Left lung (tissue), 10 donors: ENCODE measurements around the gene TBC1D30. TPM values are rescaled to one million over a fixed set of nuclear protein-coding genes. Genes with fewer than 3 reads are reported as not detected.

Experiments
- ATAC-seq: fragments of 200-7000 bp; cut with Tn5 transposase; one replicate; pipeline ENCODE4 v1.9.1; 2020; ENCODE audit warnings: moderate library complexity
- DNase-seq, 4 donors: peaks; one replicate each; pipeline ENCODE4 v3.0.0-alpha.2; 2013 to 2020
- H3K27ac ChIP-seq, 2 donors: fragments of 200-600 bp; sonication (generic) in 1 of 2; one replicate each; pipeline versions ENCODE4 v1.5.0 to v1.8.0; 2020 to 2021
- H3K27me3 ChIP-seq, 2 donors: fragments of 200-600 bp; sonication (generic) in 1 of 2; one replicate each; pipeline versions ENCODE4 v1.5.0 to v1.8.0; 2020 to 2021
- H3K36me3 ChIP-seq, 2 donors: fragments of 200-600 bp; sonication (generic) in 1 of 2; one replicate each; pipeline versions ENCODE4 v1.5.0 to v1.8.0; 2020 to 2021
- H3K4me1 ChIP-seq, 2 donors: fragments of 200-600 bp; one replicate each; pipeline ENCODE4 v1.8.0; 2021
- H3K4me3 ChIP-seq, 2 donors: fragments of 200-600 bp; sonication (generic) in 1 of 2; one replicate each; pipeline versions ENCODE4 v1.5.0 to v1.8.0; 2020 to 2021; ENCODE audit warnings: mild to moderate bottlenecking in 1 of 2
- H3K9me3 ChIP-seq, 2 donors: fragments of 200-600 bp; sonication (generic) in 1 of 2; one replicate each; pipeline versions ENCODE4 v1.5.0 to v1.8.0; 2020 to 2021
- intact Hi-C, 2 donors: fragments of 100-400 bp; cut with DNase I; formaldehyde crosslinking; loops; one replicate each; pipeline versions ENCODE4 v1.11.2 to v1.14.2; 2022
- polyA plus RNA-seq, 6 donors: library from polyadenylated mRNA; unstranded; fragments of 120-200 nt; gene quantifications; one replicate each; pipeline ENCODE4 v1.2.1, GENCODE V29; 2013; ENCODE audit not compliant: insufficient read length in 6 of 6
- total RNA-seq, 2 donors: library from RNA; stranded (reverse); fragmentation: NEBNext Ultra II Directional; extraction: Animal tissue kit (Norgen Biotek cat#: 25700); gene quantifications; one replicate each; pipeline ENCODE4 v1.2.1, GENCODE V29; 2021
- TF ChIP-seq, protein P1 (sequence below), 2 donors: fragments of 200-600 bp; sonication (generic) in 1 of 2; IDR thresholded peaks; one replicate each; pipeline versions ENCODE4 v1.5.0 to v1.8.0; 2021; ENCODE audit warnings: antibody characterized with exemption in 2 of 2
- donor health status: DM: no; HTN: yes; CAD: no.
- donor health status: DM: no; HTN: no; CAD: no.

Gene TBC1D30
- total and polyA plus RNA-seq, 8 donors: 4.3 to 15.8 (median 11.0) TPM

DNA sequence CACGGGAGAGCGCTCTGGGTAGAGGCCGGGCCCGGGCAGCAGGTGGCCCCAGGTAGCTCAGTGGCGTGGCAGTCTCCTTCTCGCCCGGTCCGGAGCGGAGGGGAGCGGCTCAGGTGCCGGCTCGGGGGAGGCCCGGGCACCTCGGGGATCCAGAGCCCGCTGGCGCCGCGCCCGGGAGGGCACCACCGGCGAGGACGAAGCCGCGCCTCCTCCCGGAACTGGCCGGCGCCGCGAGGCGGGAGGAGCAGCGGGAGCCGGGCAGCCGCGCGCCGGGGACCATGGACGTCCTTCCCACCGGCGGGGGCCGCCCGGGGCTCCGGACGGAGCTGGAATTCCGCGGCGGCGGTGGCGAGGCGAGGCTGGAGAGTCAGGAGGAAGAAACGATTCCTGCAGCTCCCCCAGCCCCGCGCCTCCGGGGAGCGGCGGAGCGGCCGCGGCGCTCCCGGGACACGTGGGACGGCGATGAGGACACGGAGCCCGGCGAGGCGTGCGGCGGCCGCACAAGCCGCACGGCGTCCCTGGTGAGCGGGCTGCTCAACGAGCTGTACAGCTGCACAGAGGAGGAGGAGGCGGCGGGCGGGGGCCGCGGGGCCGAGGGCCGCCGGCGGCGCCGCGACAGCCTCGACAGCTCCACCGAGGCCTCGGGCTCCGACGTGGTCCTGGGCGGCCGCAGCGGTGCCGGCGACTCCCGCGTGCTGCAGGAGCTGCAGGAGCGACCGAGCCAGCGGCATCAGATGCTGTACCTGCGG, 43.7 kb upstream of the TBC1D30 start:
- H3K27ac ChIP-seq: peak overlapping the region; percentile 81 to 82
- peaks cover 0 to 30% of the 10 kb centered on the region in 2 donors for H3K4me1 ChIP-seq
- intact Hi-C loops: no loop called here
- H3K4me3 ChIP-seq: peak overlapping the region; percentile 42 to 71
- H3K36me3 ChIP-seq: no peaks in the 10 kb centered on the region
- DNase-seq (peak; percentile 35 to 93 (median 64)), ATAC-seq (peak; percentile 82)
- TF ChIP-seq, protein P1, sequence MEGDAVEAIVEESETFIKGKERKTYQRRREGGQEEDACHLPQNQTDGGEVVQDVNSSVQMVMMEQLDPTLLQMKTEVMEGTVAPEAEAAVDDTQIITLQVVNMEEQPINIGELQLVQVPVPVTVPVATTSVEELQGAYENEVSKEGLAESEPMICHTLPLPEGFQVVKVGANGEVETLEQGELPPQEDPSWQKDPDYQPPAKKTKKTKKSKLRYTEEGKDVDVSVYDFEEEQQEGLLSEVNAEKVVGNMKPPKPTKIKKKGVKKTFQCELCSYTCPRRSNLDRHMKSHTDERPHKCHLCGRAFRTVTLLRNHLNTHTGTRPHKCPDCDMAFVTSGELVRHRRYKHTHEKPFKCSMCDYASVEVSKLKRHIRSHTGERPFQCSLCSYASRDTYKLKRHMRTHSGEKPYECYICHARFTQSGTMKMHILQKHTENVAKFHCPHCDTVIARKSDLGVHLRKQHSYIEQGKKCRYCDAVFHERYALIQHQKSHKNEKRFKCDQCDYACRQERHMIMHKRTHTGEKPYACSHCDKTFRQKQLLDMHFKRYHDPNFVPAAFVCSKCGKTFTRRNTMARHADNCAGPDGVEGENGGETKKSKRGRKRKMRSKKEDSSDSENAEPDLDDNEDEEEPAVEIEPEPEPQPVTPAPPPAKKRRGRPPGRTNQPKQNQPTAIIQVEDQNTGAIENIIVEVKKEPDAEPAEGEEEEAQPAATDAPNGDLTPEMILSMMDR (IDR thresholded peaks at IDR 0.05): no peak
- H3K9me3 ChIP-seq: peaks cover 0 to 6% of the 10 kb centered on the region in 2 donors
- H3K27me3 ChIP-seq: peaks cover 12 to 66% of the 10 kb centered on the region in 2 donors

GRCh38 chr12:64781280-64782190, 42.9 kb upstream of the TBC1D30 start:
- Histone ChIP-seq H3K9me3 (no peaks in the 10 kb centered on the region), H3K27ac (peak overlapping the region; percentile 81 to 82), H3K36me3 (no peaks in the 10 kb centered on the region), H3K27me3 (peaks cover 12 to 62% of the 10 kb centered on the region in 2 donors), H3K4me1 (peaks cover 0 to 30% of the 10 kb centered on the region in 2 donors), H3K4me3 (peak overlapping the region; percentile 42 to 71)
- ATAC-seq (peak; percentile 71), DNase-seq (peak in 1 of 4 donors; percentile 20)
- TF ChIP-seq, protein P1 (IDR thresholded peaks at IDR 0.05): no peak
- intact Hi-C loops: no loop called here

GRCh38 chr12:64782191-64782876, 42.1 kb upstream of the TBC1D30 start:
- no peaks in the 10 kb centered on the region for H3K36me3 ChIP-seq
- TF ChIP-seq, protein P1 (IDR thresholded peaks at IDR 0.05): no peak
- peak overlapping the region; percentile 42 to 71 for H3K4me3 ChIP-seq
- intact Hi-C loops: no loop called here
- H3K9me3 ChIP-seq: no peaks in the 10 kb centered on the region
- peak; percentile 5 for ATAC-seq
- H3K27ac ChIP-seq: peak overlapping the region; percentile 81 to 82
- H3K4me1 ChIP-seq: peaks cover 0 to 30% of the 10 kb centered on the region in 2 donors
- H3K27me3 ChIP-seq: peaks cover 12 to 62% of the 10 kb centered on the region in 2 donors
- no peak for DNase-seq

DNA sequence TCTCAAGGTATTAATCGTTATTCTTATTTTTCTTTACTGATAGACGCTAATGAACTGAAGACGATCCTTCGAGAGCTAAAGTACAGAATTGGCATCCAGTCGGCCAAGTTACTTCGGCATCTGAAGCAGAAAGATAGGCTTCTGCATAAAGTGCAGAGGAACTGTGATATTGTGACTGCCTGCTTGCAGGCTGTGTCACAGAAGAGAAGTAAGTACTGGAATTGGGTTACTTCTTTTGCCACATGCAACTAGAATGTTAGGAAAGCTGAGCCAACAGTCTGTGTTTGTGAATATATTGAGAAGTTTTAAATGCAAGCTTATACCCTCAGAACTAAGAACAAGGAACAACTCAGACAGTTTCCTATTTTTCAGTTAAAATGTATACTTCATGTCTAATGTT, 38.6 kb upstream of the TBC1D30 start:
- ATAC-seq (no peak), DNase-seq (no peak)
- TF ChIP-seq, protein P1 (IDR thresholded peaks at IDR 0.05): no peak
- Histone ChIP-seq H3K4me3 (no peak overlapping the region), H3K27ac (no peak overlapping the region), H3K36me3 (no peaks in the 10 kb centered on the region), H3K27me3 (peaks cover 4 to 31% of the 10 kb centered on the region in 2 donors), H3K9me3 (no peaks in the 10 kb centered on the region), H3K4me1 (peaks cover 0 to 23% of the 10 kb centered on the region in 2 donors)
- intact Hi-C loops: no loop called here
